GM21529 (cell line): ENCODE results near the gene RPS28.

Experiments
- ATAC-seq: cut with Tn5 transposase; IDR thresholded peaks from one replicate; pipeline ENCODE4 v1.9.1; 2021; ENCODE audit not compliant: unreplicated experiment

The RPS28 gene

DNA sequence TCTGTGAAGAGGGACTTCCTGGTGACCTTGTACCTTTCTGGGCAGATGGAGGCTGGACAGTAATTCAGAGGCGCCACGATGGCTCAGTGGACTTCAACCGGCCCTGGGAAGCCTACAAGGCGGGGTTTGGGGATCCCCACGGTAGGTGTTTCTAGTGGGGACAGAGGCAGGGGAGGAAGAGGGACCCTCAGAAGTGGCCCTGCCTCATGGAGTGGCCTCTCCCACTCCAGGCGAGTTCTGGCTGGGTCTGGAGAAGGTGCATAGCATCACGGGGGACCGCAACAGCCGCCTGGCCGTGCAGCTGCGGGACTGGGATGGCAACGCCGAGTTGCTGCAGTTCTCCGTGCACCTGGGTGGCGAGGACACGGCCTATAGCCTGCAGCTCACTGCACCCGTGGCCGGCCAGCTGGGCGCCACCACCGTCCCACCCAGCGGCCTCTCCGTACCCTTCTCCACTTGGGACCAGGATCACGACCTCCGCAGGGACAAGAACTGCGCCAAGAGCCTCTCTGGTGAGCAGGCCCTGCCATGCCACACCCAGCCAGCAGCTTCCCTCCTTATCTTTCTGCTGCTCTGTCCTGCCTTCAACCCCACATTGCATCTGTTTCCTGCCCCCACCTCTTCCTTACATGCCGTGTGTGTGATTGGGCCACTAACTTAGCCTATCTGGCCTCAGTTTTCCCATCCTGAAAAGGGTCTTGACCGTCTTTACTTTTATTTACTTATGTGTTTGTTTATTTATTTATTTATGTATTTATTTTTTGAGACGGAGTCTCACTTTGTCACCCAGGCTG, 49.9 kb downstream of the RPS28 start:
- ATAC-seq, result no peak
